PC-3 (cell line): ENCODE data around the gene AGPAT3.

Experiments used
- EZH2 ChIP-seq: fragments of 300-600 bp; sonication (generic); IDR thresholded peaks from one replicate; pipeline ENCODE4 v1.6.1; 2017; ENCODE audit warnings: antibody characterized with exemption, mild to moderate bottlenecking, low read length; ENCODE audit not compliant: unreplicated experiment
- TF ChIP-seq, protein P1 (sequence below): fragments of 300-600 bp; sonication (generic); conservative IDR thresholded peaks from 2 replicates; pipeline ENCODE4 v1.5.1; 2017; ENCODE audit warnings: antibody characterized with exemption, low read depth, mild to moderate bottlenecking, low read length

- TF ChIP-seq, protein P1, sequence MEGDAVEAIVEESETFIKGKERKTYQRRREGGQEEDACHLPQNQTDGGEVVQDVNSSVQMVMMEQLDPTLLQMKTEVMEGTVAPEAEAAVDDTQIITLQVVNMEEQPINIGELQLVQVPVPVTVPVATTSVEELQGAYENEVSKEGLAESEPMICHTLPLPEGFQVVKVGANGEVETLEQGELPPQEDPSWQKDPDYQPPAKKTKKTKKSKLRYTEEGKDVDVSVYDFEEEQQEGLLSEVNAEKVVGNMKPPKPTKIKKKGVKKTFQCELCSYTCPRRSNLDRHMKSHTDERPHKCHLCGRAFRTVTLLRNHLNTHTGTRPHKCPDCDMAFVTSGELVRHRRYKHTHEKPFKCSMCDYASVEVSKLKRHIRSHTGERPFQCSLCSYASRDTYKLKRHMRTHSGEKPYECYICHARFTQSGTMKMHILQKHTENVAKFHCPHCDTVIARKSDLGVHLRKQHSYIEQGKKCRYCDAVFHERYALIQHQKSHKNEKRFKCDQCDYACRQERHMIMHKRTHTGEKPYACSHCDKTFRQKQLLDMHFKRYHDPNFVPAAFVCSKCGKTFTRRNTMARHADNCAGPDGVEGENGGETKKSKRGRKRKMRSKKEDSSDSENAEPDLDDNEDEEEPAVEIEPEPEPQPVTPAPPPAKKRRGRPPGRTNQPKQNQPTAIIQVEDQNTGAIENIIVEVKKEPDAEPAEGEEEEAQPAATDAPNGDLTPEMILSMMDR, result no peak
- no peak for TF ChIP-seq EZH2
These were observed 40.4 kb upstream of the AGPAT3 start for GRCh38 chr21:43824333-43825241.
